K562 (cell line): Measurements from ENCODE around the gene LRRC61. TPM values are rescaled to one million over a fixed set of nuclear protein-coding genes. Genes with fewer than 3 reads are reported as not detected.

ENCODE experiments used
- ATAC-seq: fragments of 200-7000 bp; cut with Tn5 transposase; 3 replicates; pipeline ENCODE4 v1.9.1; 2020; ENCODE audit warnings: moderate library complexity
- BruUV-seq: library from RNA; stranded (reverse); fragments of 400-500 nt; replicated peaks from 2 replicates; lab custom pipeline; 2021; lab: Mats Ljungman, UMichigan
- CTCF ChIA-PET: fragments of 300-600 bp; formaldehyde crosslinking; extraction: SDS; loops from one replicate; lab custom pipeline; 2021; ENCODE audit warnings: low intra/inter-chr PET ratio; lab: Yijun Ruan, JAX
- POLR2A ChIA-PET: fragments of 300-600, 350-650 bp; sonication (Branson Sonifier 250); formaldehyde crosslinking; extraction: SDS; loops from one replicate; lab custom pipeline; 2021; ENCODE audit warnings: antibody characterized with exemption, inconsistent platforms; lab: Yijun Ruan, JAX
- DNase-seq, 4 experiments: peaks; one replicate each; pipeline versions ENCODE4 v3.0.0 to v3.0.0-alpha.2; 2011 to 2018; ENCODE audit warnings: low spot score in 3 of 4, mixed read lengths in 3 of 4; ENCODE audit errors: extremely low read depth in 1 of 4
- FAIRE-seq: peaks from 2 replicates; lab custom pipeline; 2011; peaks lifted over from hg19 to GRCh38; lab: Jason Lieb, UNC
- H2AFZ ChIP-seq: 2 replicates; pipeline ENCODE4 v1.6.0; 2011; ENCODE audit warnings: low read depth, low read length, control low read depth, inconsistent platforms
- H3K27ac ChIP-seq: fragments of 200-600 bp; 3 replicates; pipeline ENCODE4 v1.8.0; 2011; ENCODE audit warnings: low read depth, mild to moderate bottlenecking, control low read depth, inconsistent platforms, low read length, moderate library complexity, mixed read lengths; ENCODE audit errors: extremely low read depth
- H3K27me3 ChIP-seq, 2 experiments: fragments of 300-600 bp in 1 of 2; 2 replicates in 1 of 2; 3 replicates in 1 of 2; pipeline versions ENCODE4 v1.6.0 to v1.8.0; 2011; ENCODE audit warnings: inconsistent platforms in 2 of 2, low read length in 2 of 2, mild to moderate bottlenecking in 1 of 2, mixed read lengths in 1 of 2, moderate library complexity in 1 of 2; ENCODE audit not compliant: control insufficient read depth in 2 of 2, insufficient read depth in 2 of 2
- H3K36me3 ChIP-seq: fragments of 300-600 bp; 3 replicates; pipeline ENCODE4 v1.8.0; 2011; ENCODE audit warnings: mild to moderate bottlenecking, low read length, inconsistent platforms; ENCODE audit not compliant: control insufficient read depth, insufficient read depth
- H3K4me1 ChIP-seq, 2 experiments: fragments of 200-600 bp in 1 of 2; replicated peaks in 1 of 2; 2 replicates in 1 of 2; 3 replicates in 1 of 2; pipeline versions ENCODE4 v1.5.1 to v1.8.0; 2011; ENCODE audit warnings: inconsistent platforms in 2 of 2, low read length in 2 of 2, mild to moderate bottlenecking in 1 of 2, mixed read lengths in 1 of 2, moderate library complexity in 1 of 2; ENCODE audit not compliant: control insufficient read depth in 2 of 2, insufficient read depth in 2 of 2
- H3K4me2 ChIP-seq: 2 replicates; pipeline ENCODE4 v1.6.1; 2011; ENCODE audit warnings: low read length, control low read depth, inconsistent platforms, mixed read lengths; ENCODE audit not compliant: insufficient read depth
- H3K4me3 ChIP-seq: fragments of 200-600 bp; sonication (generic), shearing (Covaris generic); 2 replicates; pipeline ENCODE4 v1.5.1; 2016; ENCODE audit warnings: control low read depth, inconsistent platforms
- H3K79me2 ChIP-seq: fragments of 200-600 bp; 3 replicates; pipeline ENCODE4 v1.8.0; 2011; ENCODE audit warnings: low read length, inconsistent platforms; ENCODE audit not compliant: control insufficient read depth, insufficient read depth
- H3K9ac ChIP-seq, 2 experiments: 2 replicates each; pipeline versions ENCODE4 v1.6.0 to v1.6.1; 2011; ENCODE audit warnings: low read depth in 2 of 2, low read length in 2 of 2, control low read depth in 1 of 2, inconsistent platforms in 1 of 2, mild to moderate bottlenecking in 1 of 2, mixed read lengths in 1 of 2; ENCODE audit not compliant: insufficient read depth in 1 of 2
- H3K9me1 ChIP-seq: one replicate; pipeline ENCODE4 v1.6.0; 2011; ENCODE audit warnings: inconsistent platforms, mild to moderate bottlenecking, low read length, moderate library complexity; ENCODE audit not compliant: control insufficient read depth, insufficient read depth
- H3K9me3 ChIP-seq: replicated peaks from 2 replicates; pipeline ENCODE4 v1.5.1; 2011; ENCODE audit warnings: low read depth, low read length, inconsistent platforms; ENCODE audit not compliant: control insufficient read depth, insufficient read depth
- H4K20me1 ChIP-seq: replicated peaks from 2 replicates; pipeline ENCODE4 v1.6.1; 2011; ENCODE audit warnings: low read length, inconsistent platforms, mixed read lengths; ENCODE audit not compliant: control insufficient read depth, insufficient read depth
- ELK3 ChIP-seq: fragments of 450-650 bp; formaldehyde crosslinking; IDR thresholded peaks from 2 replicates; pipeline ENCODE4 v1.4.0; 2020; ENCODE audit warnings: mild to moderate bottlenecking
- NR2F6 ChIP-seq: fragments of 450-650 bp; formaldehyde crosslinking; IDR thresholded peaks from 2 replicates; pipeline ENCODE4 v1.4.0; 2020; ENCODE audit warnings: mild to moderate bottlenecking
- SMAD1 ChIP-seq: fragments of 150-350 bp; IDR thresholded peaks from 2 replicates; pipeline ENCODE4 v1.6.1; 2014; ENCODE audit warnings: low read length, low read depth; ENCODE audit not compliant: partially characterized antibody
- SPI1 ChIP-seq: IDR thresholded peaks from 2 replicates; pipeline ENCODE4 v1.6.1; 2011; ENCODE audit warnings: low read depth, low read length, control low read depth, borderline replicate concordance
- ZFP30 ChIP-seq: fragments of 250-450 bp; sonication (Bioruptor Pico); IDR thresholded peaks from 2 replicates; pipeline ENCODE4 v1.8.0; 2022; ENCODE audit warnings: moderate library complexity, mild to moderate bottlenecking, inconsistent platforms, borderline replicate concordance
- ZNF780A ChIP-seq: fragments of 250-450 bp; sonication (Bioruptor Pico); IDR thresholded peaks from 2 replicates; pipeline ENCODE4 v1.5.0; 2021; ENCODE audit warnings: mild to moderate bottlenecking
- WGBS: fragments of 100-300 bp; shearing (Covaris generic); methylation state at CpG from one replicate; pipeline ENCODE4 v1.1.6; 2016; ENCODE audit warnings: low coverage, mixed read lengths; ENCODE audit not compliant: insufficient coverage; ENCODE audit errors: missing lambda C conversion rate; 5-methylcytosine and 5-hydroxymethylcytosine counted together
- in situ Hi-C: fragments of 300-500 bp; cut with MboI; formaldehyde crosslinking; loops from 4 replicates; pipeline ENCODE4 v1.15.0; 2018; ENCODE audit warnings: inconsistent platforms, mixed read lengths
- intact Hi-C: fragments of 100-400 bp; cut with micrococcal nuclease; formaldehyde crosslinking; loops from 2 replicates; pipeline ENCODE4 v1.14.2; 2022
- polyA plus RNA-seq, 8 experiments: library from polyadenylated mRNA; depleted of rRNA in 4 of 8; stranded (reverse) in 5 of 8; unstranded in 3 of 8; fragments of >200 nt; fragmentation: Nextera tagmentation in 2 of 8; fragmentation: Illumina TruSeq in 1 of 8; extraction: Ambion mirVana in 2 of 8; extraction: Trizol in 1 of 8; gene quantifications; 2 replicates each; pipeline versions ENCODE4 v1.2.1 to v1.2.3, GENCODE V29; 2011 to 2014; ENCODE audit warnings: inconsistent platforms in 1 of 8, missing spikeins in 1 of 8
- total RNA-seq, 7 experiments: library from RNA; depleted of rRNA in 6 of 7; stranded (reverse); fragments of >200 nt in 6 of 7; fragmentation: Illumina TruSeq in 2 of 7; extraction: Trizol in 2 of 7; gene quantifications; 2 replicates each; pipeline versions ENCODE4 v1.2.1 to v1.2.3, GENCODE V29; 2011 to 2021; ENCODE audit warnings: low replicate concordance in 1 of 7

Gene LRRC61
- total and polyA plus RNA-seq, 9 of the 15 experiments (the other 6 are each of a cell fraction or from before 2014, with no cell fraction given): 1.3 to 55.2 (median 35.2) TPM

DNA sequence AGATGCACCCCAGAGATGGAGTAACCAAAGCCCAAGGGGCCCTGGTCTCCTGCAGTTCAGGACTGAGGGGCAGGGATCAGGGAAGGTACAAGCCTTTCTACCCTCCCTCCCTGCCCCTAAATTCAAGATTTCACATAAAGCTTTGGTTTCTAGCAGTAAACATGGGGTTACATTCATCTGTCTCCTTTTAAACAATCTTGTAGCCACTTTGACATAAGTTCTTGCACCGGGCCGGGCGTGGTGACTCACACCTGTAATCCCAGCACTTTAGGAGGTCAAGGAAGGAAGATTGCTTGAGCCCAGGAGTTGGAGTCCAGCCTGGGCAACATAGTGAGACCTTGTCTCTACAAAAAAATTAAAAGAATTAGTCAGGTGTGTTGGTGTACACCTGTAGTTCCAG, 4.2 kb downstream of the LRRC61 start:
- BruUV-seq: no TSS peak
- ChIA-PET CTCF (no interaction called here), POLR2A (interaction anchor here (1.7 kb wide), 1 partner anchor 26 kb away, joined by 5 read pairs; no protein-coding TSS in a partner anchor)

More for the DNA sequence above, 4.2 kb downstream of the LRRC61 start:
- TF ChIP-seq ZFP30 (CRISPR knock-in tag) (no peak), NR2F6 (CRISPR knock-in tag) (no peak), ZNF780A (CRISPR knock-in tag) (no peak), ELK3 (CRISPR knock-in tag) (no peak), SPI1 (no peak), SMAD1 (no peak)
- H3K4me1 ChIP-seq: peaks cover 14 to 42% of the 10 kb centered on the region in 2 experiments; a peak in 4 of 5 replicates
- H3K4me3 ChIP-seq: no peak overlapping the region
- no peaks in the 10 kb centered on the region for H3K9me3 ChIP-seq
- FAIRE-seq: no peak
- intact Hi-C loops: no loop called here
- H3K4me2 ChIP-seq: no peak overlapping the region
- no peaks in the 10 kb centered on the region for H3K27me3 ChIP-seq
- no peak for DNase-seq
- H3K27ac ChIP-seq: no peak overlapping the region
- WGBS: 100% methylated on average over 3 of the region's 3 CpGs
- H2AFZ ChIP-seq: no peak overlapping the region
- H4K20me1 ChIP-seq: no peaks in the 10 kb centered on the region; the same call in 1 of the 2 replicates
- H3K9ac ChIP-seq: no peak overlapping the region
- ATAC-seq: no peak
- in situ Hi-C loops: no loop called here
- H3K79me2 ChIP-seq: peaks cover 62% of the 10 kb centered on the region
- H3K36me3 ChIP-seq: peaks cover 79% of the 10 kb centered on the region
- no peaks in the 10 kb centered on the region for H3K9me1 ChIP-seq
